Fibroblast of lung (primary cell): Measurements from ENCODE around the gene ADAMTS19.

Source experiments
- EZH2 ChIP-seq: IDR thresholded peaks from 2 replicates; pipeline ENCODE4 v1.5.1; 2012; ENCODE audit warnings: low read length, control low read depth, mild to moderate bottlenecking; ENCODE audit errors: missing control alignments
- TF ChIP-seq, protein P1 (sequence below), 2 donors: IDR thresholded peaks in 1 of 2; conservative IDR thresholded peaks in 1 of 2; 1 replicate in 1 of 2; 2 replicates in 1 of 2; pipeline ENCODE4 v1.5.1; 2011 to 2012; ENCODE audit warnings: low read length in 2 of 2, control low read depth in 1 of 2, inconsistent platforms in 1 of 2, low read depth in 1 of 2, mild to moderate bottlenecking in 1 of 2

DNA sequence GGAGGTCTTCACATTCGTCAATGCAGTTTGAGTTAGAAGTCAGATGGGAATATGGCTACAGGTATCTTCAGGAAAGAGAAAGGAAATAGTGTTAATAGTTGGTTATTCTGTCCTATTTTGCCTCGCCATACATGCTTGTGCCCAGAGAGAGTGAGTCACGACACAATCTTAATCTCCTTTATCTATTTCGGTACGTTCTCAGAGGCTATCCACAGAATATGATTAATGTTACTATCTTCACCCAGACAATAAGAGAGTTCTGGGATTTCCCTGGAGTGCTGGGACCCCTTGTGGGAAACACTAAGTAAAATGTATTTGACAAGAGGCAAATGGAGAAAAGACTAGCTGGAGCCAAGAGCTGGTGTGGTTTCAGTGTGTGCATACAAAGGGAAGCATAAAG, 313.3 kb downstream of the ADAMTS19 start:
- TF ChIP-seq, protein P1, sequence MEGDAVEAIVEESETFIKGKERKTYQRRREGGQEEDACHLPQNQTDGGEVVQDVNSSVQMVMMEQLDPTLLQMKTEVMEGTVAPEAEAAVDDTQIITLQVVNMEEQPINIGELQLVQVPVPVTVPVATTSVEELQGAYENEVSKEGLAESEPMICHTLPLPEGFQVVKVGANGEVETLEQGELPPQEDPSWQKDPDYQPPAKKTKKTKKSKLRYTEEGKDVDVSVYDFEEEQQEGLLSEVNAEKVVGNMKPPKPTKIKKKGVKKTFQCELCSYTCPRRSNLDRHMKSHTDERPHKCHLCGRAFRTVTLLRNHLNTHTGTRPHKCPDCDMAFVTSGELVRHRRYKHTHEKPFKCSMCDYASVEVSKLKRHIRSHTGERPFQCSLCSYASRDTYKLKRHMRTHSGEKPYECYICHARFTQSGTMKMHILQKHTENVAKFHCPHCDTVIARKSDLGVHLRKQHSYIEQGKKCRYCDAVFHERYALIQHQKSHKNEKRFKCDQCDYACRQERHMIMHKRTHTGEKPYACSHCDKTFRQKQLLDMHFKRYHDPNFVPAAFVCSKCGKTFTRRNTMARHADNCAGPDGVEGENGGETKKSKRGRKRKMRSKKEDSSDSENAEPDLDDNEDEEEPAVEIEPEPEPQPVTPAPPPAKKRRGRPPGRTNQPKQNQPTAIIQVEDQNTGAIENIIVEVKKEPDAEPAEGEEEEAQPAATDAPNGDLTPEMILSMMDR (conservative IDR thresholded peaks at IDR 0.05 in 1 of 2, IDR thresholded peaks at IDR 0.05 in 1 of 2; ENCODE audit: low read depth in 1 of 2, low read length in 2 of 2), result no peak
- no peak for TF ChIP-seq EZH2
